Motor neuron (in vitro differentiated cells): ENCODE data around the gene SLCO3A1. TPM values are rescaled to one million over a fixed set of nuclear protein-coding genes. Genes with fewer than 3 reads are reported as not detected.
A peak's percentile ranks its signal among the peaks of the same experiment; 100 is the strongest.

Experiments
- ATAC-seq, 8 experiments: fragments of 200-7000 bp; cut with Tn5 transposase; replicated peaks in 6 of 8; 2 replicates each; pipeline ENCODE4 v1.8.0; 2021; ENCODE audit warnings: mild to moderate bottlenecking in 8 of 8, moderate library complexity in 8 of 8
- H3K27ac ChIP-seq, 2 donors: fragments of 250-450 bp; sonication (Bioruptor Pico); 2 replicates each; pipeline ENCODE4 v1.9.0; 2021; ENCODE audit warnings: antibody characterized with exemption in 2 of 2, mild to moderate bottlenecking in 2 of 2, moderate library complexity in 1 of 2
- H3K4me1 ChIP-seq, 2 donors: fragments of 250-450 bp; sonication (Bioruptor Pico); replicated peaks in 1 of 2; 2 replicates each; pipeline ENCODE4 v1.6.1; 2021; ENCODE audit warnings: antibody characterized with exemption in 2 of 2, mild to moderate bottlenecking in 2 of 2, moderate library complexity in 1 of 2
- H3K4me3 ChIP-seq, 5 donors: fragments of 250-450 bp; sonication (Bioruptor Pico); 2 replicates each; pipeline ENCODE4 v1.9.0; 2021; ENCODE audit warnings: antibody characterized with exemption in 5 of 5, mild to moderate bottlenecking in 5 of 5, moderate library complexity in 4 of 5
- WGBS, 10 experiments: fragments of 450-650 bp; shearing (Covaris generic); methylation state at CpG; one replicate each; pipeline ENCODE4 v1.0.0; 2022; 5-methylcytosine and 5-hydroxymethylcytosine counted together
- in situ Hi-C, 9 experiments: fragments of 400-800 bp; cut with MboI; loops; one replicate each; pipeline ENCODE4 v1.15.0; 2021; ENCODE audit warnings: low sequenced_read_pairs in 9 of 9, low pct_unique_long_range_greater_than_20kb in 2 of 9; ENCODE audit not compliant: unreplicated experiment in 9 of 9
- total RNA-seq, 8 experiments: library from RNA; unstranded; fragments of 300-600 nt; gene quantifications; 2 replicates each; pipeline versions ENCODE4 v1.2.3 to v1.2.4, GENCODE V29; 2022

SLCO3A1 gene
- total RNA-seq, 8 experiments from 2014 or later, result 2.2 to 19.6 (median 4.9) TPM

DNA sequence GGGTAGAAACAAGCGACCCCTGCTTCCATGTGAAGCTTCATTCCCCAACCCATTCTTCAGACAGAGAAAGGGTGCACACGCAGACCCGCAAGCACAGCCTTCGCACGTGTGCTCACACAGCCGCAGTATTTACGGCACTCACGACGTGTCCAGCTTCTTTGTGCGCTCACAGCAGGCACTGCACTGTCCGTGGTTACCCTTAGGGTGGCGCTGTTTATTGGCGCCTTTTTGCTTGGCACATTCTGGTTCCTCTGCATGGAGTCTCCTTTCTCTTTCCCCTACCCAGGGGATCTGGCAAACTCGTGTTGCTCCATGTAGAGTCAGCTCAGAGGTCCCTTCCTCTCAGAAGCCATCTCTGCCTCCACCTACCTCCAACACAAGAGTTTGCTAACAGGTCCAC lies 115.1 kb downstream of the SLCO3A1 start:
- Histone ChIP-seq H3K27ac (no peak overlapping the region), H3K4me3 (no peak overlapping the region), H3K4me1 (no peaks in the 10 kb centered on the region)
- no peak for ATAC-seq
- 80 to 100% (median 91%) methylated on average over 1 to 11 of the region's 14 CpGs; no CpG with 5 or more reads in 2 of the 10 experiments for WGBS, 10 experiments
- in situ Hi-C loops, result no loop called here

- H3K4me3 ChIP-seq, result no peak overlapping the region
- no peak overlapping the region for H3K27ac ChIP-seq
- ATAC-seq, result peak in 3 of 8 experiments; percentile 65 to 86 (median 68)
- H3K4me1 ChIP-seq, result no peaks in the 10 kb centered on the region
- in situ Hi-C loops, result no loop called here
- WGBS, 10 experiments, result 0 to 100% (median 84%) methylated on average over 1 to 7 of the region's 7 CpGs; no CpG with 5 or more reads in 1 of the 10 experiments
These were observed 116.6 kb downstream of the SLCO3A1 start for GRCh38 chr15:91970142-91970541.

DNA sequence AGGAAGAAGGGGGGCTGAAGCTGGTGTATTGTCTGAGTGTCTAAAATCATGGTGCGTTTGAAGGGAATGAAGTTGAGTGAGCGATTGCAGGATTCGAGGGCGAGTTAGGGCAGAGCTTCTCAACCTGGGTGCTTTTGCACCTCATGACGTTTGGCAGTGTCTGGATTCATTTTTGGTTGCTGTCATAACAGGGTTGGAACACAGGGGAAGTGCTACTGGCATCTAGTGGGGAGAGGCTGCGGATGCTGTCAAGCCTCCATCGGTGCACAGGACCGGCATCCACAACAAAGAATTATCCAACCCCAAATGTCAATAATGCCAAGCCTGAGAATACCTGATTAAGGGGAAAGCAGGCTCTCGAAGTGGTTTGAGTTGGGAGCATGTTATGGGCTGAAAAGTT lies 120.0 kb downstream of the SLCO3A1 start:
- no peak overlapping the region for H3K27ac ChIP-seq
- no peak for ATAC-seq
- no peaks in the 10 kb centered on the region for H3K4me1 ChIP-seq
- H3K4me3 ChIP-seq, result no peak overlapping the region
- 33 to 93% (median 77%) methylated on average over 1 to 9 of the region's 9 CpGs; no CpG with 5 or more reads in 2 of the 10 experiments for WGBS, 10 experiments
- in situ Hi-C loops, result no loop called here

GRCh38 chr15:91974321-91974720 lies 120.8 kb downstream of the SLCO3A1 start:
- no peak overlapping the region for H3K4me3 ChIP-seq
- ATAC-seq, result peak in 1 of 8 experiments; percentile 37
- no peaks in the 10 kb centered on the region for H3K4me1 ChIP-seq
- H3K27ac ChIP-seq, result no peak overlapping the region
- in situ Hi-C loops, result no loop called here
- WGBS, 10 experiments, result 80% methylated on average over 1 of the region's 6 CpGs; no CpG with 5 or more reads in 9 of the 10 experiments

- 21 to 100% (median 72%) methylated on average over 1 to 3 of the region's 7 CpGs; no CpG with 5 or more reads in 4 of the 10 experiments for WGBS, 10 experiments
- ATAC-seq, result peak in 6 of 8 experiments; percentile 36 to 58 (median 46)
- no peak overlapping the region for H3K4me3 ChIP-seq
- no peak overlapping the region for H3K27ac ChIP-seq
- no peaks in the 10 kb centered on the region for H3K4me1 ChIP-seq
- in situ Hi-C loops, result no loop called here
These were observed 121.9 kb downstream of the SLCO3A1 start for GRCh38 chr15:91975241-91975978.

DNA sequence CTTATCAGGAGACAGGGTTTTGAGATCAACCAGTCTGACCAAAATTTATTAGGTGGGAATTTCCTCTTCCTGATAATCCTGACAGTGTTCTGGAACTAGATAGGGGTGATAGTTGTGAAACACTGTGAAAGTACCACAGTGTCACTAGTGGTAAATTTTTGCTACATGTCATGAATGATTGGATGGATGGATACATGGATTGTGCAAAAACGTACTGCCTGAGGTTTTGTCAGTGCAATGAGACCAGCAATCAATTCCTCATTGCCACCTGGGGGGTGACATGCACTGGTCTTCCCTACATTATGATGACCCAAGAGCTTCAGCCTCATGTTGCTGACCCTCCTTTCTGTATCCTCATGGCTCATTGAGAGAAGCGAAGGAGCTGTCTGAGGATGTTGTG lies 123.5 kb downstream of the SLCO3A1 start:
- H3K4me1 ChIP-seq, result no peaks in the 10 kb centered on the region
- 43 to 100% (median 90%) methylated on average over 1 to 2 of the region's 2 CpGs; no CpG with 5 or more reads in 4 of the 10 experiments for WGBS, 10 experiments
- no peak overlapping the region for H3K27ac ChIP-seq
- ATAC-seq, result no peak
- no peak overlapping the region for H3K4me3 ChIP-seq
- in situ Hi-C loops, result no loop called here

DNA sequence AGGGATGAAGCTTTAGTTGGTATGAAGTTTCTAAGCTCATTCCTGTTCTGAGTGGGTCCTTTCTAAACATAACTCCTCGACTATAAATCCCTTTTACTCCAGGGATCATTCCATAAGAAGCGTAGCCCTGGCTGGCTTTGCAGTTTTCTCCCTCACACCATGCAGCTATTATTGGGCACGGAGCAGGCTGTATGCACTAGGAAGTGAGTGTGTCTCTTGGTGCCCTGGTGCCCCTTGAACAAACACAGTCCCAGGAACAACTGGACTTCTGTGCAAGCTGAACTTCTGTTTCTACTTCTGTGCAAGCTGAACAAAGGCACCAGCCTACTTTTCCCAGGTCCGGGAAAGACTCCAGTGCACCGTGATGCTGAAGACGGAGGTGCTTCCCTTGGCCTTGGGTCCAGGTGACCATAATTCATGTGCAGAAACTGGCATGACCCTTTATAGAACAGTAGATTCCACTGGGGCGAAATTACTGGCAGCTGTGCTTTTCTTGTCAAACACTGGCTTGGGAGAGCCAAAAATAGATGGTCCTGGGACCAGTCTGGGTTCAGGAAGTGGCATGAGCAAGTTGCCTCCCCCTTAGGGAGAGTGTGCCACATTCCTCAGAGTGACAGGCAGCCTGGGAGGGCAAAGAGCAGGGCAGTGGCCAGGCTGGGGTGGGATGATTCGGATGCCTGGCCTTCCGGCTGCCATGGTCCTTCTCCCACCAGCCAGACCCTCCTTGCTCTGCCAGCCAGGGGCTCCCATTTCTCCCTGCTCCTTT lies 127.2 kb downstream of the SLCO3A1 start:
- Histone ChIP-seq H3K4me3 (no peak overlapping the region), H3K4me1 (peaks cover 20% of the 10 kb centered on the region in 2 donors), H3K27ac (no peak overlapping the region)
- 40 to 100% (median 82%) methylated on average over 1 to 4 of the region's 9 CpGs; no CpG with 5 or more reads in 1 of the 10 experiments for WGBS, 10 experiments
- no peak for ATAC-seq
- in situ Hi-C loops, result no loop called here

DNA sequence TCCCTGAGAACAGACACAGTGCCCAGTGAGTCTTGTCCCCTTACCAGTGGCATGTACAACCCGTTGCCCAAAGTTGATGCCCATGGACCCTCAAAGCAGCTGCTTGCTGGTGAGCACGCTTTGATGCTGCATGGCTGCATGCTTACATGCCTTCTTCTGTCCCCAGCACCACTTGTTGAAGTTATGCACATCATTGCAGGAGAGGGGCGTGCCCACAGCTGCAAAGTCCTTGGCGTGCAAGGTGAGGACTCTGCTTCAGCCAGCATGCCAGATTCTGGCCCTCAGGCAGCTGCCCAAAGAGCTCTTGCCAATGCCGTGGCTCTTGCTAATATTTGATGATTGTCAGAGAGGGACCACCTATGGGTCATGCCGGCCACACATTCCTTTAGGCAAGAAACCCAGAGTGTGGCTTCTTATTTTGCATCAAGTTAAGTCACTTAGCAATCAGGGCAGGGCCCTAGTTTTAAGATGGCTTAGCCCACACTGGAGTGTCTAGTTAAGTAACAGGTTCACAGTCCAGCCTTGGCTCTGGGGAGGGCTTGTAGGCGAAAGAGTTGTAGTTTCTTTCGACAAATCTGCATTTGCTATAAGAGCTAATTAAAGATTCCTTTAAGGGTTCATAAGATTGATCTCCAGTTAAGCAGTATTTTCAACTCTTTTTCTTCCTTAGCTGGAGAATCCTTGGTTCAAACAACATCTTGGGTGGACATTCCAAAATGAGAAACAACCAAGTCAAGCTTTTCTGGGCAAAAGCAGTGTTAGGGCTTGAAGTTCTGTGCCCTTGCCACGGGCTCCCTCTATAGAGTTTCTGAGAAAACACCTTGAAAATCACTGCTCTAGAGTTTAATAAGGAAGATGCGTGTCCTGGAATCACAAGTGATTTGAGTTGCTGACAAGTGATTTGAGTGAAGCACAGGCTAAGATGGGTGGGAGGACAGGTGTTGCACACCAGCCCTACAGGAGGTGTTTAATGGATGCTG lies 128.6 kb downstream of the SLCO3A1 start:
- H3K4me1 ChIP-seq, result peaks cover 20% of the 10 kb centered on the region in 2 donors
- peak in 3 of 8 experiments; percentile 78 to 88 (median 85) for ATAC-seq
- in situ Hi-C loops, result no loop called here
- WGBS, 10 experiments, result 27 to 100% (median 80%) methylated on average over 1 to 9 of the region's 10 CpGs; no CpG with 5 or more reads in 1 of the 10 experiments
- H3K27ac ChIP-seq, result no peak overlapping the region
- no peak overlapping the region for H3K4me3 ChIP-seq

DNA sequence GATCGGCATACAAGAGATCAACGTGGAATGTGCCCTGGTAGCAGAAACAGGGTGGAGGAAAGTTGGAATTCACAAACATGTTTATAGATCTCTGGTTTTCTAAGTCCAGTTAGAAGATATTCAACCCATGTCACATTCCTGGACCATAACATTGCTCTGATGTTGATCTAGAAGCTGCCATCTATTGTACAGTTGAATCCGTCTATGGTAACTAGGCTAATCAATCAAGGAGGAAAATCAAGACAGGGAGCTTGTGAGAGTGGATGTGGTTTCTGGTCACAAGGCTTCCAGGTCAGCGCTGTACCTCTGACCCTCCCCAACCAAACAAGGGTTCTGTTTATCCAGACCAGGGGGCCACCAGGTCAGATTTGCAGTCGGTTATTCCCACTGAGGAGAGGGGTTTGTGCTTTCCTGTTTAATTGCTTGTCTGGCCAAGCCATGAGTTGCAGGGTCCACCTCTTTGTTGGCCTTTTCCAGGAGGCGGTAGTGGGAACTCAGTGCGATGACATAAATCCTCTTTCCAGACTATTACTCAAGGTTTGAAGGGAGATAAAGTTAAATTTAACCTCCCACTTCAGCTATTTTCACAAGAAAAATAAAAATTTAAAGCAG lies 130.3 kb downstream of the SLCO3A1 start:
- H3K4me3 ChIP-seq, result no peak overlapping the region
- peak overlapping the region in 1 of 2 donors; percentile 47 for H3K27ac ChIP-seq
- WGBS, 10 experiments, result 73 to 100% (median 85%) methylated on average over 2 to 6 of the region's 7 CpGs; no CpG with 5 or more reads in 1 of the 10 experiments
- in situ Hi-C loops, result no loop called here
- peak in 5 of 8 experiments; percentile 21 to 89 (median 49) for ATAC-seq
- peaks cover 25 to 29% of the 10 kb centered on the region in 2 donors for H3K4me1 ChIP-seq

GRCh38 chr15:91985297-91985696 lies 131.8 kb downstream of the SLCO3A1 start:
- no peak for ATAC-seq
- 60 to 100% (median 82%) methylated on average over 1 to 6 of the region's 7 CpGs; no CpG with 5 or more reads in 2 of the 10 experiments for WGBS, 10 experiments
- Histone ChIP-seq H3K27ac (no peak overlapping the region), H3K4me3 (no peak overlapping the region), H3K4me1 (peaks cover 25 to 36% of the 10 kb centered on the region in 2 donors)
- in situ Hi-C loops, result no loop called here

- 64 to 97% (median 91%) methylated on average over 2 to 10 of the region's 11 CpGs for WGBS, 10 experiments
These were observed 134.6 kb downstream of the SLCO3A1 start for GRCh38 chr15:91988071-91988470.

DNA sequence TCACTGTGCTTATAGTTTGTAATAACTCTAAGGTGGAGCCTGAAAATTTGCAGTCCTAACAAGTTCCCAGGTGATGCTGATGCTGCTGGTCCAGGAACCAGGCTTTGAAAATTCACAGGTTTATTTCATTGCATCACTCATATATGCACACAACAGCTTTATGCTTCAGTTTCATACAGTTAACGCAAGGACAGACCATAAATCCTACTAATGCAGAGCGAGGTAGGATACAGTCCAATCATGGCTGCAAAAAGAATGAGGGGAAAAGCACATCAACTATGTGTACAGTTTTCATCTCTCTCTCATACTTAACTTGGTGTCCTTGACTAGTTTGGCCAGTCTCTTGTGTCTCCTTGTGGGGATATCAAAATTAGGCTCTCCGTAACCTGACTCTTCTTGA lies 135.1 kb downstream of the SLCO3A1 start:
- in situ Hi-C loops, result no loop called here
- no peak overlapping the region for H3K4me3 ChIP-seq
- H3K4me1 ChIP-seq, result peaks cover 18 to 26% of the 10 kb centered on the region in 2 donors
- H3K27ac ChIP-seq, result no peak overlapping the region
- 44 to 100% (median 89%) methylated on average over 1 to 3 of the region's 3 CpGs; no CpG with 5 or more reads in 1 of the 10 experiments for WGBS, 10 experiments
- peak in 3 of 8 experiments; percentile 47 to 79 (median 55) for ATAC-seq

More at GRCh38 chr15:91988071-91988470, 134.6 kb downstream of the SLCO3A1 start:
- no peak overlapping the region for H3K27ac ChIP-seq
- no peak overlapping the region for H3K4me3 ChIP-seq
- H3K4me1 ChIP-seq, result peaks cover 24 to 32% of the 10 kb centered on the region in 2 donors
- ATAC-seq, result peak in 3 of 8 experiments; percentile 44 to 56 (median 47)
- in situ Hi-C loops, result no loop called here
